NCI-H187 treated with DMSO at 0.1 percent for 48 hours (cell line): Measurements from ENCODE around the gene SIPA1L3.
"Not testable (repeated sequence)": the region's sequence is repeated elsewhere in the genome, so short reads cannot be mapped to it uniquely, and the experiment has no call there.

Source experiments
- DNase-seq: peaks from one replicate; lab custom pipeline; 2025; lab: John Stamatoyannopoulos, UW

Gene SIPA1L3

DNA sequence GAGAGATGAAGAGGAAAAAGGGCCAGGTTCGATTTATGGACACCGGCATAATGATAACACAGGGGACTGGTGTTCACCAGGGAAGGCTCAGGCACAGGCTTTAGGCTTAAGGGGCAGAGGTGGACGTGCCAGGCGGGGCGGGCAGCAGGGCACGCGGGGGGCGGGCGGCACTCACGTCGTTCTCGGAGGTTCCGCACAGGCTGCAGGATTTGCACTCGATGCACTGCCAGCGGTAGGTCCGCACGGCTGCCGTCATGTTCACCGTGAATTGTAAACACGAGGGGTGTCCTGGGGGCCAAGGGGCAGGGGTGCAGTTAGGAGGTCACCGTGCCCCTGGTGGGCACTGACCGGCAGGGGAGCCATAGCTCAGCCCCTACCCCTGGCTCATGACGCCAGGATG lies 306.5 kb downstream of the SIPA1L3 start:
- no peak for DNase-seq

DNA sequence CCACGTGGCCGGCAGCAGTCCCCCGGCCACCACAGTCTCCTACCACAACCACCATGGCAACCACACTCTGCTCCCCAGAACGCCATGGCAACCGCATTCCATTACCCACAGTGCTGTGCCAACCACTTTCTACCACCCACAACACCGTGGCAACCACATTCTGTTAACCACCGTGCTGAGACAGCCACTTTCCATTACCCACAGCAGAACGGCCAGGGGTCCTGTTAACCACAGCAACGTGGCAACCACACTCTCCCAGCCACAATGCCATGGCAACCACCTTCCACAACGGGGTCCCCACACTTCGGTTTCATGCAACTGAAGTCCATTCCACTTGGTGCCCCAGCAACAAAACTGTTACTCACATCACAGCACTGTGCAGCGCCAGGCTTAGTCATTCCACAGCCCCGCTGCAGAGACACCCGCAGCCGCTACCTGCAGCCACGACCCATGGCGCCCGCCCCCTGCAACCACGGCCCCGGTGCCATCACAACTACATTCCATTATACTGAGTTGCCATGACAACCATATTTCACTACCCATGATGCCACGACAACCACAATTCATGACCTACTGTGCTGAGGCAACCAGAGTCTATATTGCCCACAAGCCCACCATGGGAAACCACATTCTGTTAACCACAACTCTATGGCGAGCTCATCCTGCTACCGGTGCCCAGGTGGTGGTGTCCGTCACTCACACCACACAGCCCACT lies 307.1 kb downstream of the SIPA1L3 start:
- DNase-seq = no peak

DNA sequence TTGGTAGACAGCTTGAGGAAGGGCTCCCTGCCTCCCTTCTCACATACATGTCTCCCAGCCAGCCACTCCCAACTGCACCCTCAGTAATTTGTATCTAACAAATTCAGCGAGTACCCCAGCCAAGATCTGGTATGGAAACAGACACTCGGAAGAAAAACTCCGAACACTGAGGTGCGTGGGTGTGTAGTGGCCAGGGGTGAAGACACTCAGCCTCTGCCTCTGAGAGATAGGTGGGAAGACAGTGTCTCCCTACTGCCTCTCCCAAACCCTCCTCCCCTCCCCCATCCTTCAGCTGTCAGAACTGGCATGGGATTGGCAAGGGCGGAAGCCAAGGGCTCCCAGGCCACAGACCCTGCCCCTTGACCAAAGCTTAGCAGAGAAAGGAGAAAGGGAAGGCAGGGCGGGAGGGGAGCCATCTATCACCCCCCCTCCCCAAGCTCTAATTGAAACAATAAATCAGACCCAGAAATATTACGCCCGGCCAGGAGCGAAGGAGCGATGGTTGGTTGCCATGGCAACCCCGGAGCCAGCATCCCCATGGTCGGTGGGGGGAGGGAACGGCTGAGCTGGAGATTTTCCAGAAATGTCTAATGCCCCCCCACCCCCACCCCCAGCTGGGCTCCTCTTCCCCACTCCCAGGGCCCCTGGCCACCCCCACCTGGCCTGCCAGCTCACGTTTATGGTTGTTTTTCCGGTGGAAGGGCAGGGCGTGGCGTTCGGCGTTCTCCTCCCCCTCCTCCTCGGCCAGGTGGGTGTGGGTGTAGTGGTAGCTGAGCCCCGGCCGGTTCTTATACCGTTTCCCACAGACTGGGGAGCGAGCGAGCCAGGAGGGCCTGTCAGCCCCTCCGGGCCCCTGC lies 310.0 kb downstream of the SIPA1L3 start:
- DNase-seq = no peak

DNA sequence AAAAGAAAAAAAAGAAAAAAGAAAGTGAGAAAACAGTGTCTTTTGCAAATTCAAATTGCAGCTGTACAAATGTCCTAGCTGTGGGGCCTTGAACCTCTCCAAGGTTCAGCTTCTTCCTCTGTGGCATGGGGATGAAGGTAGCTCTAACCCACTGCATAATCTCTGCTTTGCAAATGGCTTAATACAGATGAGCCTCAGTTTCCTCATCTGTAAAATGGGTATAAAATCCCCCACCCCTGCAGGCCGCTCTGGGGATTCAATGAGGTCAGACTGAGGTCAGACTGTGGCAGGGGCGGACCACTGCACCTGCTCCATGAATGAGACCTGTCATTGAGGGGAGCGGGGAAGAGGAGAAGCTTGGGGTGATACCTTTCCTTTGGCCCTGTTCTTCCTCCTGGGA lies 311.2 kb downstream of the SIPA1L3 start:
- no peak for DNase-seq

DNA sequence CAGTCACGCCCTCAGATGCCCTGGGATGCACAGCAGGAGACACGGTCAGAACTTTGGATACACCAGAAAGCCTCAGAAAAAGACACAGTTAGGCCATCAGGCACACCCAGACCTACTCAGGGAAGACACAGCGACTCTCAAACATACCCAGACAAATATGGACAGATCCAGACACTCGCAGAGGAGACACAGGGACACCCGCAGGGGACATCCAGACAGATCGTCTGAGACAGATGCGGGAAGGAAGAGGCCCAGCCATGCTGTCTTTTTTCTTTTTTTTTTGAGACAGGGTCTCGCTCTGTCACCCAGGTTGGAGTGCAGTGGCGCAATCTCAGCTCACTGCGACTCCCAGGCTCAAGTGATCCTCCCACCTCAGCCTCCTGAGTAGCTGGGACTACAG lies 312.2 kb downstream of the SIPA1L3 start:
- DNase-seq = no peak

DNA sequence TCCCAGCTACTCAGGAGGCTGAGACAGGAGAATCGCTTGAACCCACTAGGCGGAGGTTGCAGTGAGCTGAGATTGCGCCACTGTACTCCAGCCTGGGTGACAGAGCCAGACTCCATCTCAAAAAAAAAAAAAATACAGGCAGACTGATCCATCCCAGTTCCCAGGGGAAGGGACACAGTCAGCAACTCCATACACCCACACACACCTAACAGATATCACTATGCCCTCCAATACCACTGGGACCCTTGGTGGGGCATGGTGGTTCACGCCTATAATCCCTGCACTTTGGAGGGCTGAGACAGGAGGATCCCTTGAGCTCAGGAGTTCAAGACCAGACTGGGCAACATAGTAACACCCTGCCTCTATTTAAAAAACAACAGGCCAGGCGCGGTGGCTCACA lies 314.4 kb downstream of the SIPA1L3 start:
- DNase-seq = no peak

DNA sequence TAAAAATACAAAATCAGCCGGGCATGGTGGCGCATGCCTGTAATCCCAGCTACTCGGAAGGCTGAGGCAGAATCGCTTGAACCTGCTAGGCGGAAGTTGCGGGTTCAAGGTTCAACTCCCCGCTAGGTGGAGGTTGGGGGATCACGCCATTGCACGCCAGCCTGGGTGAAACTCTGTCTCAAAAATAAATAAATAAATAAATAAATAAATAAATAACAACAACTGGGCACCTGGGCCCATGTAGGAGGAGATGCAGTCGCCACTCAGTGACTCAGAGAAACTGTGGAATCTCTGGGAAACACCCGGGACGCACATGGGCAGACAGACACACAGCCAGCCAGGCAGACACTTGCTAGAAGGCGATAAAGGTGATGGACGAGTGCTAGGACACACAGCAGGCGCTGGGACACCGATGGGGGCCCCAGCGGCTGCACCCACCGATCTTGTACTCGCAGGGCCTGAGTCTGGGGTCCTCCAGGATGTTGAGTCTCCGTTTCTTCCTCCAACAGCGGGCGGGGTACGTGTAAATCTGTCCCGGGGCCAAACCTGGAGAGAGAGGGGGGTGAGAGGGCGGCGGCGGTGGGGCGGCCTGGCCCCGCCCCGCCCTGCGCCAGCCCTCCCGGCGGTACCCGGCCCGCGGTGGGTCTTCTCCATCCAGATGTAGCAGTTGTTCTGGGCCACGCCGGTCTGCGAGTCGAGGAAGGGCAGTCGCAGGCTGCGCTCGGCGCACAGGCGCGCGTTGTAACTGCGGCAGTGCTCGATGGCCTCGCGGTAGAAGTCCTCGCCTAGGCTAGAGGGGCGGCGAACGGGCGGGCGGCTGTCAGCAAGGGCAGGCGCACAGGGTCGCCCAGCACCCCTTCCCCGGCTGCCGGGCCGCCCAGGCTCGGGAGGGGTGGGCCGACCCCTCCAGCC lies 315.2 kb downstream of the SIPA1L3 start:
- DNase-seq = no peak

DNA sequence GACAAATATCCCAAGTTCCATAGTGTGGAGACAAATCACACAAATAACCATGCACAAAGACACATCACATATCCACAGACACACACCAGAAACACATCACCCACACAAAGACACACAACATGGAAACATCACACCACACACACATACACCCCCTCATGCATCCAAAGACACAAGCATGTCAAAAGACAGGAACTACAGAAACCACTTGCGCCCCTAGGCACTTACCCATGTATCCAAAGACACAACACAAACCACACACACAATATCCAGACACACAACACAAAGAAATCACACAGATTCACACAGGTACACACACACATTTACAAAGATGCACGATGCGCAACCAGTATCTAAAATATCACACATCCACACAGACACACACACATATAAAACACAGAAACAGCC lies 316.1 kb downstream of the SIPA1L3 start:
- DNase-seq = no peak

DNA sequence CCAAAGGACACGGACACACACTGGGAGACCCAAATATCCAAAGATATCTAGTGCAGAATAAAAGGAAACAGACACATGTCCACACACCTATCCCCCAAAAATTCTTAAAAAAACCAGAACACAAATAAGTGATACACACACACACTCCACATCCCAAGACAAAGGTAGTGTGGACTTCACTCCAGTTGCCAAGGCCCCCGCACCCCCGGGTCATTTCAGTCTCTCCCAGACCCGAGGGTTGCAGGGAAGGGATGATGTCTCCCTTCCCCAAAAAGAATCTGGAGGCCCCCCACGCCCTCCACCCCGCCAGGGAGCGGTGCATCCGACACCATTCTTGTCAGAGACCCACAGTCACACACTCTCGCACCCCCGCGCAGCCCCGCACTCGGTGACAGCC lies 316.6 kb downstream of the SIPA1L3 start:
- DNase-seq = no peak

DNA sequence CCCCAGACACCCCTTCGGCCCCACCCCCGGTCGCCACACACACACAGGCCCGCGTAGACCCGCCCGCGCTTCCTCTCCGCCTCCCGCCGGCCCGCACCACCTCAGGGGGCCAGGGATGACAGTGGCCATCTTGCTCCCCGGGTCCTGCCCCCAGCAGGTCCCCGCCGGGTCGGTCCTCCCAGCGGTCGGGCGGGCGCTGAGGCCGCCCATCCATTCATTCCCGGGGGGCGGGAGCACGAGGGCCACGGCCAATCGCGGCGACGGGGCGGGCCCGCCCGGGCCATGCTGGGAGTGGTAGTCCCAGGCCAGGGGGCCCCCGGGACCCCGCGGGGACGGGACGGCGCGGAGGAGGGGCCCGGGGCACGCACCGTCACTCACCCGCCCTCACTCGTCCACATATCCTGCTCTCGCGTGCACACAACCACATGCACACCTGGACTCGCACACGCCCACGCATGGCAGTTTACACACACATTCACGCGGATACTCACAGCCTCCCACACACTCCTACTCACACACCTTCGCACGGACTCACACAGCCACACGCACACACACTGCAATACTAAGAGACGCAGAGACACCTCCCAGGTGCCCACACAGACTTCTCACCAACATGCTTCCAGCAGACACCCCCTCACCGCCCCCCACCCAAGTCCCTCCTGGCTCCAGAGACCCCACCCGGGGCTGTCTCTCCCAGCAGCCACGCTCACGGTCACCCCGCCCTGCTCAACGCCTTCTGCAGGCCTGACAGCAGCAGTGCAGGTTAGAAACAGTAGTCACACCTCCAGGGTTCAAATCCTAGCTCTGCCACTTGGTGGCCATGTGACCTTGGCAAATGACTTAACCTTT lies 317.2 kb downstream of the SIPA1L3 start, which contains the start of gene DPF1:
Gene DPF1 (minus strand): TSS at position 209 of the 849 bp plus-strand sequence. CDS start 80 bp downstream, at position 129.
- no peak for DNase-seq

DNA sequence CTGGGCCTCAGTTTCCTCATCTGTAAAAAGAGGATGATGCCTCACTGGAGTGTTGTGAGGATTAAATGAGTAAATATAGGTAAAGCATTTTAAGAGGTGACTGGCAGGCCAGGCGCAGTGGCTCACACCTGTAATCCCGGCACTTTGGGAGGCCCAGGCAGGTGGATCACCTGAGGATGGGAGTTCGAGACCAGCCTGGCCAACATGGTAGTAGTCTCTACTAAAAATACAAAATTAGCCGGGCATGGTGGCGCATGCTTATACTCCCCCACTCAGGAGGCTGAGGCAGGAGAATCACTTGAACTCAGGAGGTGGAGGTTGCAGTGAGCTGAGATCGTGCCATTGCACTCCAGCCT lies 317.8 kb downstream of the SIPA1L3 start:
- not testable (repeated sequence) for DNase-seq

DNA sequence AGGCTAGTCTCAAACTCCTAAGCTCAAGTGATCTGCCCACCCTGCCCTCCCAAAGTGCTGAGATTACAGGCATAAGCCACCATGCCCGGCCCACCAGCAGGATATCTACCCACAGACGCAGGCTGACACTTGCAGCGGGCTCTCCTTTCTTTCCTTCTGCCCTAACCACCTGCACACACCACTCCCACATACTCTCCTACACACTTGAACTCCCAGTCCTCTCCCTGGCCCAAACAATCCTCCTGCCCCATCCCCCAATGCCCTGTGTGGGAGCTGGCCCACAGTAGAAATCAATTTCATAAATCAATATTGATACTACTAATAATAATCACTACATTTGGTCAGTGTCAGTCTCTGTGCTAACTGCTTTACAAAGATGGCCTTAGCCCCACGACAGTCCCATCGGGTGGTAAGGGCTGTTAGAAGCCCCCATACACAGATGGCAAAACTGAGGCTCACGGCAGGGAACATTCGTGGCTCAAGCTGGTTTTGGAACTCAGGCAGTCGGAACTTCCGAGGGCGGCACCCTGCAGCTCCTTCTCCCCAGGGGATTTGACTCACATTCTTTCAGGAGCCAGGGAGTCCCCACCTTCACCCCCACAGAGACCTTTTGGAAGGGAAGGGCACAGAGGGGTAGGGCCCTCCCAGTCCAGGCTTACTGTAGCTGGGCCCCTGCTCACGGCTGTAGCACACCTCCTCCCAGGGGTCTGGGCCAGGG lies 320.4 kb downstream of the SIPA1L3 start:
- DNase-seq = no peak

DNA sequence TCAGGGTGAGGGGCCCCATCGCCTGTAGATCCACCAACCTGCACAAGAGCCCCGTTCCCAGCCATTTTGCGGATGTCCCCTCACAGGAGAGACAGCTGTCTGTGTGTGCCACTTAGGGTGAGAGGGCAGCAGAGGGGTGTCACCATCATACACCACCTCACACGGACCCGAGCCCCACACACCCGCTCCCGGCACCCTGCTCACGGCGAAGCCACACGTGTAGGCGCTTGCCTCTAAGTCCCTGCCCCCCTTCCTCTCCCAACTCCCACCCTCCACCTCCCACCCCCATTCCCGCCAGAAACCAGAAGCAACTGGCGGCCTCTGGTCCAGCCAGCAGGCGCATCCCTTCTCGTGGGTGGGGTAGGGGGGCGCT lies 321.0 kb downstream of the SIPA1L3 start:
- no peak for DNase-seq

DNA sequence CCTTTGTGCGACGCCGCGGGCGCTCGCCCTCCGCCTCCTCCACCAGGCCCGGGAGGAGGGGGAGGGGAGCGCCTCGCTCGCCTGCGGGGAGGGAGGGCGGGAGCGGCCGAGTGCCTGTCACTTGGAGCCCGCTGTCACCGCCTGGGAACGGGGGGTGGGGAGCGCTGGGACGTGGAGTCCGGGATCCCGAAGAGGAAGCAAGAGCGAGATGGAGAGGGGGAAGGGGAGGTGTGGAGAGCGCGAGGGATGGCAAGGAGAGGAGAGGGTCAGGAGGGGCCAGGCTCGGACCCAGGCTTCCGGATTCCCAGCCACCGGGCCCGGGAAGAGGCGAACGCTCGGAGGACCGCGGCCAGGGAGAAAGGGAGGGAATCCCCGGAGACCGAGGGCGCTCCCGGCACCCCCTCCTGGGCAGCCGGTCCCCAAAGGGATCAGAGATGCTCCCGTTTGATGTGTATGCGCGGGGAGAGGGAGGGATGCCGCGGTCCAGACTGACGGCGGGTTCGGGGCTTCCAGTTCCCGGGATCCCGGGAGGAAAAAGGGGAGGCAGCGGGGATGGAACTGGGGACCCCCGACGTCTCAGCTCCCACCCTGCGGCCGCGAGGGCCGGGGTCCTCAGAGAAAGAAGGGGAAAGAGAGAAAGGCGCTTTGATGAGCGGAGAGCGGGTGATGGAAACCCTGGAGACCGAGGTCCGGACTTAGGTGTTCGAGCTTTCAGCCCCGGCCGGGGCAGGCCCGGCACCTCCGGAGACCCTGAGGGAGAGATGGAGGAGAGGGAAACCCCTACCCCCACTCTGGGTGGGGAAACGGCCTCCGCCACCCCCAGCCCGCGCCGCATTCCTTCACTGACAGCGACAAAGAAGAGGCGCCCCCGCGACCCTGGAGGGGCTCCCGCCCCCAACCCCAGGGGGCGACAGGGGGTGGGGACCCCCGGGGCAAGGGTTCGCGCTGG lies 321.8 kb downstream of the SIPA1L3 start:
- DNase-seq = no peak

DNA sequence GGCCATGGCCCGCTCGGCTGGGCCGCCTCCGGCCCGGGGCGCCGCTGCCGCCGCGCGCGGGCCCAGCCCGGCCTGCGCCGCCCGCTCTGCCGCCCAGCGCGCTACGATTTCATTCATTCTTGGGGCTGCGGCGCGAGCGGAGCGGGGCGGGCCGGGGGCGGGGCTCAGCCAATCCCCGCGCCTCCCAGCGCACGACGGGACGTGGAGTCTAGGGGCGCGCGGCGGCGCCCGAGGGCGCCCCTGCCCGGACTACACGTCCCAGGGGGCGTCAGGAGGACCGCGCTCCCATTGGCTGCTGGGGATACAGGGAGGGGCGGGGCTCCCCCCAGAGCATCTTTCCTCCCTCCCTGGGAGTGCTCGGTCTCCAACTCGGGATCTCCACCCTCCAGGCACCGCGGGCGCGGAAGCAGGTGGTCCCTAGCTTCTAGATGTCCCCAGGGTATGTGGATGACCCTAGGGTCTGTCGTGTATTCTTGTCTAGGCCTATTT lies 322.6 kb downstream of the SIPA1L3 start:
- DNase-seq = peak; percentile 85

DNA sequence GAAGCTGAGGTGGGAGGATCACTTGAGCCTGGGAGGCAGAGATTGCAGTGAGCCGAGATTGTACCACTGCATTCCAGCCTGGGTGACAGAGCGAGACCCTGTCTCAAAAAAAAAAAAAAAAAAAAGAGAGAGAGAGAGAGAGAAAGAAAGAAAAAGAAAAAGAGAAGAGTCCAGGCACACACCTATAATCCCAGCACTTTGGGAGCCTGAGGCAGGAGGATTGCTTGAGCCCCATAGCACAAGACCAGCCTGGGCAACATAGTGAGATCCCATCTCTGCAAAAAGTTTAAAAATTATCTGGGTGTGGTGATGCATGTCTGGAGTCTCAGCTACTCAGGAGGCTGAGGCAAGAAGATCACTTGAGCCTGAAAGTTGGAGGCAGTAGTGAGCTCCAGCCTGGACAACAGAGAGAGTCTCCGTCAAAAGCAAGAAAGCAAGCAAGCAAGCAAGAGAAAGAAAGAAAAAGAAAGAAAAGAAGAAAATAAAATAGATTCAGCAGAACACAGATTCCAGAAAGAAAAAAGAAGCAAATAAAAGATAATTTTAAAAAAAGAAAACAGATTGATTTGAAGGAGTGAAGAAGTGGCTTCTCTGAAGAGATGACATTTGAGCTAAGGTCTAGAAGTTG lies 323.6 kb downstream of the SIPA1L3 start:
- DNase-seq = not testable (repeated sequence)

DNA sequence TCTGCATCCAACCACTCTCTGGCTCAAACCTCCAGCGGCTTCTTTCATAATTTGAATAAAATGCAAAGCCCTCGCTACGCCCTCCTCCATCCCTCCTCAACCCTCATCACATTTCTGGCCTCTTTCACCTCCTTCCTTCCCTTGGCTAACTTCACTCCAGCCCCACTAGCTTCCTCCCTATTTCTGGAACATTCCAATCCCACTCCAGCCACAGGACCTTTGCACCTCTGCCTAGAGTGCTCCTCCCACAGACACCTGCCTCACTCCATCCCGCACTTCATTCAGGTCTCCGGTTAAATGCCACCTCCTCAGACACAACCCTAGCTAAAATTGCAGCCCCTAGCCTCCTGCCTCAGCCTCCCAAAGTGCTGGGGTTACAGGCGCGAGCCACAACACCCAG lies 324.9 kb downstream of the SIPA1L3 start:
- no peak for DNase-seq

DNA sequence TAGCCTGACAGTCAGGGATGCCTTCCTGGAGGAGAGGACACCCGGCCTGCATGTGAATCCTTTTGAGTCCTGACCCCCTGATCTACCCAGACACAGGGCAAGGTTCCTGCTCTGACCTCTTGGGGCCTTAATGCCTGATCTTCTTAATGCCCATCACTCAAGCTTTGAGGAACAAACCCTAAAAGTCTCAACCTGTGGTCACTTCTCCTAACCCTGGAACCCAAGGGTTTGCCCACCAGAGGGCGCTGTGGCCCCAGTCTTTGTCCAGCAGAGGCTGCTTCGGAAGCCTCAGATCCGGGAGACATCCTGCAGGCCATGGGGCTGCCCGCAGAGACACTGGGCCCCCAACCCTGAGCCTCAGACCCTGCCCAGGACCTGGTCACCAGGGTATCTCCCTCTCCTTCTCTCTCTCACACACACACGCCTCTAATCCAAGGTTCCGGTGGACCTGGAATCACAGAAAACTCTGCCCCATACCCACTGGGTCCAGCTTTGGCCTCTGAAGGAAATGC lies 326.8 kb downstream of the SIPA1L3 start:
- DNase-seq = no peak

DNA sequence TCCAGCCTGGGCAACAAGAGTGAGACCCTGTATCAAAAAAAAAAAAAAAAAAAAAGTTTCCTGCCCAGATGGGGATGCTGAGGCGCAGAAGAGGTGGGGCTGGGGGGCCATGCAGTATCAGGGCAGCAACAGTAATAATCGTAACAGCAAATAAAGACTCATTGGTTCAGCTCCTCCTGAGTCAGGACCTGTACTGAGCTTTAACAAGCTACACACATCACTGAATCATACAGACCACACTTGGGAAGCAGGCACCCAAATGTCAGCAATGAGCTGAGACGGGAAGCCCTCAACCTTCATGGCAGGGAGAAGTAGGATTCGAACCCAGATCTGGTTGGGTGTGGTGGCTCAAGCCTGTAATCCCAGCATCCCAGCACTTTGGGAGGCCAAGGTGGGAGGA lies 327.6 kb downstream of the SIPA1L3 start:
- no peak for DNase-seq
